ENCODE measurements around the gene FBXL17. TPM values are rescaled to one million over a fixed set of nuclear protein-coding genes. Genes with fewer than 3 reads are reported as not detected.

The FBXL17 gene
- total RNA-seq, 1 experiment from 2014 or later = 5.3 TPM

GRCh38 chr5:107853696-107854095, 528.2 kb downstream of the FBXL17 start:
- no peaks in the 10 kb centered on the region for H3K9me3 Mint-ChIP-seq
- H3K9me3 ChIP-seq (ENCODE audit: control insufficient read depth, low read depth, low read length) = no peaks in the 10 kb centered on the region
- no peak overlapping the region for H2AK5ac ChIP-seq (ENCODE audit: insufficient read length, low read length)
- H2BK120ac ChIP-seq (ENCODE audit: low read depth, low read length, poor library complexity, severe bottlenecking) = no peak overlapping the region
- H2BK20ac ChIP-seq (ENCODE audit: low read depth, low read length, poor library complexity, severe bottlenecking) = no peak overlapping the region
- H3K23ac ChIP-seq (ENCODE audit: insufficient read length, low read depth, low read length) = no peak overlapping the region
- no peak overlapping the region for H3K14ac ChIP-seq (ENCODE audit: insufficient read depth, low read length)
- no peak overlapping the region for H3K4me2 ChIP-seq (ENCODE audit: insufficient read depth, insufficient read length, low read length)
- no peaks in the 10 kb centered on the region for H3K27me3 ChIP-seq (ENCODE audit: insufficient read depth, low read length)
- no peak for DNase-seq
- H3K79me1 ChIP-seq (ENCODE audit: insufficient read depth, low read depth, low read length, poor library complexity, severe bottlenecking) = no peaks in the 10 kb centered on the region
- no peak overlapping the region for H4K8ac ChIP-seq (replicated peaks; ENCODE audit: insufficient read length, low read depth, low read length)
- no peak for TF ChIP-seq CTCF (conservative IDR thresholded peaks at IDR 0.05)
- no CpG with 5 or more reads among the region's 6 CpGs for WGBS (ENCODE audit: extremely low coverage, insufficient read length, low lambda C conversion rate)
- no peak overlapping the region for H3K56ac ChIP-seq (ENCODE audit: insufficient read length, low read depth, low read length)
- no peak overlapping the region for H3K9ac ChIP-seq (ENCODE audit: extremely low read depth, insufficient read length, low read length)
- peaks cover 2 to 5% of the 10 kb centered on the region in 2 experiments; a peak in 3 of 4 replicates for H3K4me1 Mint-ChIP-seq
- no peaks in the 10 kb centered on the region for H3K23me2 ChIP-seq (ENCODE audit: insufficient read length, low read depth, low read length, poor library complexity, severe bottlenecking)
- H3K27ac Mint-ChIP-seq = no peak overlapping the region
- H3K27me3 Mint-ChIP-seq (ENCODE audit: low read depth) = no peaks in the 10 kb centered on the region
- no peaks in the 10 kb centered on the region for H3K36me3 Mint-ChIP-seq (ENCODE audit: insufficient read depth in 1 of 3, low read depth in 3 of 3)
- no peak overlapping the region for H4K5ac ChIP-seq (ENCODE audit: insufficient read length, low read depth, low read length)
- no peak overlapping the region for H2BK5ac ChIP-seq (ENCODE audit: insufficient read length, low read length)
- H3K27ac ChIP-seq (ENCODE audit: insufficient read length, low read depth, low read length) = no peak overlapping the region
- H4K20me1 ChIP-seq (ENCODE audit: control insufficient read depth, insufficient read depth, insufficient read length) = no peaks in the 10 kb centered on the region
- no peaks in the 10 kb centered on the region for H3K4me1 ChIP-seq (ENCODE audit: insufficient read depth, low read length)
- H4K91ac ChIP-seq (ENCODE audit: insufficient read length, low read depth, low read length) = no peak overlapping the region
- H3K4ac ChIP-seq (ENCODE audit: low read depth, low read length) = no peak overlapping the region
- H3K18ac ChIP-seq (ENCODE audit: insufficient read length, low read depth, low read length) = no peak overlapping the region
- H2AFZ ChIP-seq (ENCODE audit: low read length) = no peak overlapping the region
- H2BK15ac ChIP-seq (ENCODE audit: low read depth, low read length) = no peak overlapping the region
- no peak overlapping the region for H3K4me3 Mint-ChIP-seq
- no peak overlapping the region for H2BK12ac ChIP-seq (ENCODE audit: insufficient read length, low read depth, low read length)
- H3T11ph ChIP-seq (ENCODE audit: low read length) = no peak overlapping the region
- no peaks in the 10 kb centered on the region for H3K79me2 ChIP-seq (ENCODE audit: insufficient read depth, low read length)
